HG03469 (cell line): ENCODE measurements around the gene HOXB9.

ENCODE experiments used
- ATAC-seq: cut with Tn5 transposase; IDR thresholded peaks from one replicate; pipeline ENCODE4 v1.9.1; 2021; ENCODE audit warnings: mild to moderate bottlenecking, moderate library complexity, moderate number of reproducible peaks; ENCODE audit not compliant: unreplicated experiment

HOXB9 gene

DNA sequence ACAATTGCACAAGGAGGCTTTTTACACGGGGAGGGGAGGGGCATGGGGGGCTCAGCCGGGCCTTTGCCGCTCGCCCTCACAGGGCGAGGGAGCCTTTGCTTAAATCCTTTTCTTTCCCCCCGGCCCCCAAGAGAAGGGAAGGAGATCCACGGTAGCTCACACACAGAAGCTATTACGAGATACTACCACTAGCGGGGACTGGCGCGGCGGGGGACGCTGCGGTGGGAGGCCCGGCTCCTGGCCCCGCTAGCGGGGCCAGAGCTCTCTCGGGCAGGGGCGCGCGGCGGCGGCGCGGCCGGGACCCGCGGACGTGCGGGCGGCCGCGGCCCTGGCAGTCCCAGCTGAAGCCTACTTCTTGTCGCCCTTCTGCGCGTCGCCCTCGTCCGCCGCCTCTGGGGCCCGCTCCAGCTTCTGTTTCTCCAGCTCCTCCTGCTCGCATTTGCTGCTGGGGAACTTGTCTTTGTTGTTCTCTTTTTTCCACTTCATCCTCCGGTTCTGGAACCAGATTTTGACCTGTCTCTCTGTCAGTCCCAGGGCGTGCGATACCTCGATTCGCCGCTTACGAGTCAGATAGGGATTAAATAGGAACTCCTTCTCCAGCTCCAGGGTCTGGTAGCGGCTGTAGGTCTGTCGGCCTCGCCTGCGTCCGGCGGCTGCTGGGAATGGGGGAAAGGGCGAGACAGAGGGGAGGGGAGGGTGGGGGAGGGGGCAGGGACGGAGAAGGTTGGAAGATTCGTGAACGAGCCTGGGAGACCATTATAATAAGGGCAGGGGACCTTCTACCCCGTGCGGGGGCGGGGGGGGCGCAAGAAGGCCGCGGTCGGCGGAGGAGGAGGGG lies 13.1 kb downstream of the HOXB9 start:
- ATAC-seq: no peak

DNA sequence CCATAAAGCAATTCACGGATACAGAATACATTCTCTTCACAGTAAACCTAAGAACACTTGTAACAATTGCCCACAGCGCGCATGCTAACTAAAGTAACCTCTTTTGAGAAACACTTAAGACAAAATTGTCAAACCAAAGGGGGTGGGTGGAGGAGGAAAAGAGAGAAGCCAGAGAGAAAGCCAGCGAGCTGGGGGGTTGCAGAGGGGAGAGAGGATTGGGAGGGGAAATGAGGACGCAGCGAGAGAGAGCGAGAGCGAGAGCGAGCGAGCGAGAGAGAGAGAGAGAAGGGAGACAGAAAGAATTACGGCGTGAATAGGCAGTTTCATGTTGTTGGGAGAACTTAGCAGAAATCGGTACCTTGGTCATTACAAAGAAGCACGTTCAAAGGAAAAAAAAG lies 13.7 kb downstream of the HOXB9 start:
- no peak for ATAC-seq

DNA sequence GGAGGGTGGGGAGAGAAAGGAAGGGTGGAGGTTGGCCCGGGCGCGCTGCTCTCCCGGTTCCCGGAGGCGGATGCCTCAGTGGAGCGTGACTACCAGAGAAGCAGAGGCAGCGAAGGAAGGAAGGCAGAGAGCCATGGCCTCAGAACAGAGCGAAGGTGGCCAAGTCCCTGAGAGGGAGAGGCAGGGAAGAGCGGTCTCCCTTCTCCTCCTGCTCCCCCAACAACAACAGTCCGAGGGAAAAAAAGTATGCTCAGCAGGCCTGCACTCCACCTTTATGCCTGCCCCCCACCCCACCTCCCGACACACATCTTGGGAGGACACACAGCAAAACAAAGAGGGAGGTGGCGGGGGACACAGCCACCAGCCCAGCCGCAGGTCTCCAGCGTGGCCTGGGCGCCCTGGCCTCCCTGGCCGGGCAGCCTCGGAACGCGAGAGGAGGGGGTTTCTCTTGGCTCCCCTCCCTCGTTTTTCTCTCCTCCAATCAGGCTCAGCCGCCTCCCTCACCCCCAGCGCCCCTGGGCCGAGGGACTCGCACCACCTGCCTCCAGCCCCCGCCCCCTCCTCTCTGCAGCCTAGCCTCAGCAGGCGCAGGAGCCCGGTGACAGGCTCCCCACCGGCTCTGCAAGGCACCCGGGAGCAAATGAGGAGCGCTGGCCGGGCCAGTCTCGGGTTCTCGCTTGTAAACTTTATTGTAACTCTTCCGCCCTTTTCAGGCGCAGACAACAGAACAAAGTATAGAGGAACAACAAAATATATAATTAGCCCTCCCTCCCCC lies 14.3 kb downstream of the HOXB9 start:
- no peak for ATAC-seq

DNA sequence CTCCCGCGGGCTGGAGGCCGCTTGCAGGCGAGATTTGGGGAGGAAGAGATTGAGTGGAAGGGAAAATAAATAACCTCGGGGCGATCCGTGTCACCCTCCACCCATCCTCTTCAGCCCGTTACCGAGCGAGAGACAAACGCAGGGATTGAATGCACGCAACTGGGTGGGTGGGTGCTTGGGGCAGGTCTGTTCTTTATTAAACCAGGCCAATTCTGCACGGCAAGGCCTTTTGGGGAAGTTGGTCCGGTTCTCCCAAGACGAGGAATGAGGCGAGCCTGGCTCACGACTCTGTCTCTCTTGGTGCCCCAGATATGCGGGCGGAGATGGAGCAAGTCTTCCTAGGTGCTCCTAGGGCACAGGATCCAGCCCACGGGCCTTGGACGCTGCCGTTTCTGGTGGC lies 14.9 kb downstream of the HOXB9 start:
- ATAC-seq: no peak

DNA sequence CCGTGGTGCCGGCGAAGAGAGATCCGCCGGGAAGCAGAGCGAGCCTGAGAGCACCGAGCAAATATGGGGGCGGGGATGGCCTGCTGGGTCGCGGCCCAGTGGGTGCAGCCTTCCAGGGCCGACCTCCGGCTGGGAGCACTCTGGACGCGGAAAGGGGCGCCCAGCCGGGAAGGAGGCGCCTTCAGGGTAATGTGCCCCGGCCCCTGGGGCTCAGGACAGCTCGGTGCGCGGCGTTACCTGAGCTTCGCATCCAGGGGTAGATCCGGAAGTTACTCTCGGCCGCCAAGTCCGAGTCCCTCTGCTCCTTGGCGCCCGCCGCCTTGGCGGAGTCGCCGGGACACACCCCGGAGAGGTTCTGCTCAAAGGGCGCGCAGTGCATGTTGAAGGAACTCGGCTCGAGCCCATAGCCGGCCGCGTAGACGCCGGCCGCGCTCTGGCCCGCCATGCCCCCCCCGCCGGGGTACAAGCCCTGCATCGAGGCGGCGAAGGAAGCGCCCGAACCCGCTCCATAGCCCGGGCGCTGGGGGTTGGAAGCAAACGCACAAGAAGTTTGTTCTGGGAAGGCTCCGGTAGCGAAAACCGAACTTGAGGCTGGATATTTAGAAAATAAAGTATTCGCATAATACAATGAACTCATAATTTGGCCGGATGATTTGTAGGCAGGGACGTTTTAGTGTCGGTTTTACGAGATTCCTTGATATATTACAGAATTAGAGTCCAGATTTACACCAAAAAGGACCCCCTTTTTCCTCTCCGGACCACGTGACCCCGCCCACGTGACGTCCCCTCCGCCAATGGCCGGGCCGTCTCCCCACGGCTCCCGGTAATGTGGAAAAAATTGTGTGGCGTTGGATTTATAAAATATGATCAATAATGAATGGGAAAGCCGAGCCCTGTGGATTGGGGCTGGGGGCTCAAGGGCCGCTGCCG lies 15.6 kb downstream of the HOXB9 start, which contains the start of gene HOXB7:
HOXB7 (minus strand) TSS at position 736 of the 930 bp plus-strand sequence; CDS start at position 637, 99 bp downstream.
- no peak for ATAC-seq

DNA sequence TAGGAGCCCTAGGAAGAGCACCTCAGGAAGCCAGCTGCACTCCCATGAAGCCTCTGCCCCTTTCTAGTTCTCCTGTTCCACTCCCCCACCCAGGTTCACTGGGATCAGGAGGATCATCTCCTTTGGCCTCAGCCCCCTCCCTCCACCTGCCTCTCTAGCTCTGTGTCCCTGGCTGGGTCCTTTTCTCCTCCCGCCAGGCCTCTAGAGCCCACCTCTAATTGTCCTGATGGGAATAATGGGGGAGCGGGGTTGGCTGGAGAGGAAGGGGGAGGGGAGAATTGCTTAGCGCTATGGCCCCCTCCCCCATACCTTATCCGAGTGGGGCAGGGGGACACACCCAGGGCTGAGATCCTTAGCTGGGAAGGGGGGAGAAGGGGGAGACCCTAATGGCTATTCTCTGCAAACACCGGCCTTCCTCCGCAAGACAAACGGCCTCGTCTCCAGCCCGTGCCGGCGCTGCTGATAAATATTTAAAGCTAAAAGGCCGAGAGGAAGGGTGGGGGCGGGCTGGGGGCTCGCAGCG lies 16.3 kb downstream of the HOXB9 start:
- no peak for ATAC-seq

DNA sequence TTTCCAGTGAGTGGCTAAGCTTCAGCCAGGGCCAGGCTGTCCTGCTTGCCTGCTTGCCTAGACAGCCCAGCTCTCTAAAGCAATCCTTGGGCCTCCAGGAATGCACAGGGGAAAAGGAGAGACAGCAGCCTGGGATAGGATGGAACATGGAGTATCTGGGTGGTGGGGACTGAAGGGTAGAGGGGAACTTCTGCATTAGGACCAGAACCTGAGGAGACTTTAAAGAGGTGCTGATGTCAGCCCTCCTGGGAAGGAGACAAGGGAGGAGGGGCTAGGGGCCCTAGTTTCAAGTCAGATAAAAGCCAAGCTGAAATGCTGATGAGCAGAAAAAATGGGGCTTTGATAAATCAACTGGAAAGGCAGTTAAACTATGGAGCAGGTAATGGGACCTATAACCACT lies 17.1 kb downstream of the HOXB9 start:
- ATAC-seq: no peak

DNA sequence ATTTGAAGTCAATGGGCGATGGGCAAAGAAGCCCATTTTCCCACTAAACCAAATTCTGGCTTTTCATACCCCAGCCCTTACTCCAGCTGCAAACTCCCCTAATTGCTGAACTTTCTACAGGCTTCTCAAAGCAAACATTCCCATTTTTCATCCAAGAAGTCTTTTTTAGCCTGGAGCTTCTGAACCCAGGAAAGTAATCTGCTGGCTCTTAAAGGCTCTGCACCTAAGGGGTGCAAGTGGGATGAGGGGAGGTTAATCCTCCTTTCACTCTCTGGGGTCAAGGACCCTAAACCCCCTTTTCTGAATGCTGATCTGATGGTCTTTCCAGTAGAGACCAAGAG lies 17.7 kb downstream of the HOXB9 start:
- ATAC-seq: no peak

DNA sequence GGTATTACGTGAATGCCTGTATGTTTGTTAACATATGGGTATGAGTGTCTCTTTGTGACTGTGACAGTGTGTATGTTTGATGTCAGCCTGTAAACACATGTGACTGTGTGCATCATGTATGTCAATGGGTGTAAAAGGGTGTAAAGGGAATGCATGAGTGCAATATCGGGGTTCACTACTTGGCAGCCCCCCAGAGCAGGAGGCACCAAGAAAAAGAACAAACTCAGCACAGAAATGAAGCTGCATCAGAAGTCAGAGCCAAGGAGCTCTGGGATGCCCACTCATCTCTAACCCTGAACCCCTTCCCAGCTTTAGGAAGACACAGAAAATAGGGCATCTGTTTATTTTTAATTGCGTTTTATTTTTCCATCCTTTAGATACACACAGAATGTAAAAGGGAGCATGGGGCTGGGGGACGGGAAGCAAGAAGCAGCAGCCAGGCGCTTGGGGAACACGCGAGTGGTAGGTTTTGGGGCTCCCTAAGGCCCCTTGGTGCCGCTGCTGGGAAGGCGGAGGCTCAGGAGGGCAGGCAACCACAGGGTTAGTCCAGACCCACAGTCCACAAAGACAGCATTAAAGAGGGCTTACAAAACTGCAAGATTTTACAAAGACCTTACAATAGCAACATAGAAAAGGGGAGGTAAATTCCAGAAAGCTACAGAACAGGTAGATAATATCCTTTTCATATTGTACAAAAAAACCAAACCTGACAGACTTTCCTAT lies 19.1 kb downstream of the HOXB9 start:
- ATAC-seq: no peak

DNA sequence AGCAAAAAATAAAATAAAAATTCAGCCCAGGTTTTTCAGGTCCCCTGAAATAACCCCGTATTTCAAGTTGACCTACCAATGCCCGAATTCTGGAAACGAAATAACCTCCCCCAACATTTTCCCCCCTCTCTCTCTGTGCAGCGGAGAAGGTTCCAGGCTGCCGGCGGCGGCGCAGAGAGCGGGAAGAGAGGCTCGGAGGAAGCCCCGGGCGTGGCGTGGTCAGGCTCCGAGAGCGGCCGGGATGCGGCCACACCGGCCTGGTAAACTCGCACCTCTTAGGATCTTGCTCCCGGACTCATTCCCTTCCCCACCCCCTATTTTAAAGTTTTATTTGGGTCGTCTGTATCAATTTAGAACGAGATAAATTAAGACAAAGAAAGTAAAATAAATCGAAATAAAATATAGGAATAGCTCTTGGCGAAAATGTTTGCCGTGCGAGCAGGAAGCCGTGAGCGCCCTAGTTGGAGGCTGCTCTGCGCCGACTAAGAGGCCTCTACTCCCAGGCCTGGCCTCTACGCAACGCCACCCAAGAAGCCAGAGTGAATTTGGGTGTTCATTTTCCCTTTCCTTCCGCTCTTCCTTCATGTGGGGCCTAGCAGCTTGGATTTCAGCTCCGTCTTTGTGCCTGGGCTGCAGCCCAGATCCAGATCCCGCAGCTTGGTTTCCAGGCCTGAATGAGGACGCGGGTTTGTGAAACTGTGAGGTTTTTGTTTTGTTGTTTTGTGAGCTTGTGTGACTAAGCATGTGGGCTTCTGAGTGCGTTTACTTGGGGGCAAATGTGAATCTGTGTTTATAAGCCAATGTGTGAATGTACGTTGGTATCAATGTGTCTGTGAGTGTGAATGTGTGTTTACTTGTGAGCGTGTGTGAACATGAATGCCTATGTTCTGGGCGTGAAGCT lies 19.9 kb downstream of the HOXB9 start:
- no peak for ATAC-seq

DNA sequence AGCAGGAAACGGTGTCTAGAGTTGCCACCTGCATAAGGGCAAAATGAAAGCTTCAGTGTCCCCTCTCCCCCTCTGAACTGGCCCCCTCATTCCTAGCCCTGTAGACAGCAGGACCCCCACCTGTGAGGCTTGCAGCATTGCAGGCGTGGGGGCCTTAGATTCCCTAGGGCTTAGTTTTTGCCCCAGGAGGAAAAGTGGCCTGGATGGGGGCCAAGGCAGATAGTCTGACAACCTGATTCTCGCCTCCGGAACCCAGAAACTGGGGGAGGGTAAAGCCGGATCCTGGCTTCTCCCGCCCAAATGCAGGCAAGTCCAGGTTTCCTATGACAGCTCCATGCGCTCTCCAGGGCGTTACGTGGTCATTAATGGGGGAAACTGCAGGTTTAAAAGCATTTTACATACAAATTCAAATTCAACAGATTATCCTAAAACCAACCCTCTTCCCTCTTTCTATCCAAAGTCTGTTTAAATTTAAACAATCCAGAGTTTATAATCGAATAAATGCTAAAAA lies 20.7 kb downstream of the HOXB9 start:
- no peak for ATAC-seq

DNA sequence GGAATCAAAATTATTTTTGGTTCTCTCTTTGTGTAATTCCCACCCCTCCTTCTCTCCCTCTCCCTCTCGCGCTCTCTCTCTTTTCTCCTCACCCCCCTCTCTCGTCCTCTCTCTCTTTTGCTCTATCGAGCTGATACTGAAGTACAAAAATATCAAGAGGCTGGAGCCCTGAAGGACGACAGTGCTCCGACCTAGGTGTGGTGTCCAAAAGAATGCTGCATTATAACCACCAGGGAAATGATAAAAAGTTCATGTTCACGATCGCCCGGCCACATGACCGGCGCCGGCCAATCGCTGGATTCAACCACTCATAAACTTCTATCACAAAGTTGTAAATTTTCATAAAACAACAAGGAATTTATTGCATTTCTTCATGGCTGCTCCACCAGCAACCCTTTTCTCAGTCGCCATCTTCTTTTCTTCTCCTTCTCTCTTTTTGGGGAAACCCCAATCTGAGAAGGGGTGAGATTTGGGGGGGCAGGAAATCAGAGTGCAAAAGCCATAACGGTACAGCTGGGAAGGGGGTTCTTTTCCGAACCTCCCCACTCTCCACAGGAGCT lies 21.3 kb downstream of the HOXB9 start, which contains the start of gene HOXB6:
HOXB6 (minus strand) TSS at position 217 of the 560 bp plus-strand sequence. CDS start 6,836 bp downstream, outside the sequence.
- no peak for ATAC-seq

DNA sequence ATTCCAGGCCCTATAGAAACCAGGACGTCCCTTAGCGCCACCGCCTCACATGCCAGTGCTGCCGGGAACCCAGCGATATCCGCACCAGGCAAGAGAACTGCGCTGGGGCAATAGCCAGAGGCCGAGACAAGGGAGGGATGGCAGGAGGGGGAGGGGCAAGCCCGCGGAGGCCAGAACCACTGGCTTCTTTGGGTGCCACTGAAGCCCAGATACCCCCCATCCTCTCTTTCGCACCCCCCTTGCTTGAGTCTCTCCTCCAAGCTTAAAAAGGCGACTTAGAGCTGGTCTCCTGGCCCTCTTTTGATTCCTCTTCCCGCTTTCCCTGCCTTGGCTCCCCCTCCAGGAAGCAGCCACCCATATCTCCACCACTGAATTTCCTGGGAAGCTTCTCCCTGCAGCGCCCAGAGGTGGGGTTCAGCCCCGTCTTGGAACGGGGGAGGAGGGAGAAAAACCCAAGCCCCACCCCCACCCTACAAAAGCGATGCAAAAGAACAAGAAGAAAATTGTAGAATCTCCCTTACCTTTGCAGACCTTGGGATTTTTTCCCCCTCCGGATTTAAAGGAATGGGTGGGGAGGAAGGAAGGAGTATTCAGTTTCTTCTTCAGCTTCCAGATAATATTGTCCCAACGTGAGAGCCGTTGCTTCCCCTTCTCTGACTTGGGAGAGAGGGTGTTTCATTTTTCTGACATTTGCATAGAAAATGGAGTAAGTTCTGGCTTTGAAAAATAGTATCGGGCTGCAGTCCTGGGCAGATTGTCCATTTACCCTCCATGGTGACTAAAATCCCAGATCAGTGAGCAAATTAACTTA lies 22.0 kb downstream of the HOXB9 start:
- no peak for ATAC-seq

DNA sequence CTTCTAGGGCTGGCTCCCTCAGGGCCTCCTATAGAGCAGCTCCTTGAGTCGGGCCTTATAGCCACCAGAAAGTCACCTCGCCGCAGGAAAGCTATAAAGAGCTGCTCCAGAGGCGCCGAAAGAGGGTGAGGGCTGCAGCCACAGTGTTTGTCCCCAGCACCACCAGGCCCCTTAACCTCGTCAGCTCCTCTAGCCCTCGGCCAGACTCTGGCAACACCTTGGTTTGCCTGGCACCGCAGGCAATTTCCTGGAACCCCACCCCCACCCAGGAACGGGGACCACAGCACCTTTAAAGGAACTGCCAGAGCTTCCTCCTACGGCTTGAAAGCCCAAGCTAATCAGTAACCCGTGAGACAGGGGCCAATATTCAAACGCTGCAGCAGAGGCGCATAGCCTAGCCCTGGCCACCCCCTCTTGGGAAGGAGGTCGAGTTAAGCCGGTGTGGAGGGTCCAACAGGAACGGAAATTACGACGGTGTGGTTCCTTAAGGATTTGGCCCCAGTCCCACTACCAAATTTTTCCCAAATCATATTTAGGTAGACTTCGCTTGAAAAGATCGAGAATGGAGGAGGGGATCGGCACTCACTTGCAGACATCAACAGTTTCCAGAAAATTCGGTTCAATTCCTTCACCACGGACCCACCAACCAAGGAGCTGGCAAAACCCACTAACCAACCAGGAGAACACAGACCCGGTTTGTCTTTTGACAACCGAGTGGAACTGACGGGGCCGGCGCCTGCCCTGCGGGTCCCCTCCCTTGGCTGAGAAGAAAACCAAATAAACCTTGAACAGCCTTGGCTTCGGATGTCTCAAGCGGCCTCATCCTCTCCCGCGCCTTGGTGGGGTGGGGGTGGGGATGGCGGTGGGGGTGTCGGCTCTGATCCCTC lies 24.4 kb downstream of the HOXB9 start:
- no peak for ATAC-seq

DNA sequence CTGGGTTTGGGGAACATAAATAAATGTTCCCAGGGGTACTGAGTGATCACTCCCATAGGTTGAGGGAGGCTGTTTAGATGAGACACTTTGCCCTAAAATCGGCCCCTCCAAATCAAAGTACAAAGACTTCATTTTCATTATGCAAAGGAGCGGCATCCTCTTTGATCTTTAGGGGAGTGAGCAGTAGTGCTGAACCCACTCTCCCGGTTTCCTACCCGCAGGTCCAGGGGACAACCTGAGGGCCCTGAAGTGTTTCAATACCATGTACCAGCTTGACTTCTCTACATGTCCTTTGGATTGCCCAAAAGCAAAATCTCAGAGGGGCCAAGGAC lies 25.0 kb downstream of the HOXB9 start:
- ATAC-seq: no peak

DNA sequence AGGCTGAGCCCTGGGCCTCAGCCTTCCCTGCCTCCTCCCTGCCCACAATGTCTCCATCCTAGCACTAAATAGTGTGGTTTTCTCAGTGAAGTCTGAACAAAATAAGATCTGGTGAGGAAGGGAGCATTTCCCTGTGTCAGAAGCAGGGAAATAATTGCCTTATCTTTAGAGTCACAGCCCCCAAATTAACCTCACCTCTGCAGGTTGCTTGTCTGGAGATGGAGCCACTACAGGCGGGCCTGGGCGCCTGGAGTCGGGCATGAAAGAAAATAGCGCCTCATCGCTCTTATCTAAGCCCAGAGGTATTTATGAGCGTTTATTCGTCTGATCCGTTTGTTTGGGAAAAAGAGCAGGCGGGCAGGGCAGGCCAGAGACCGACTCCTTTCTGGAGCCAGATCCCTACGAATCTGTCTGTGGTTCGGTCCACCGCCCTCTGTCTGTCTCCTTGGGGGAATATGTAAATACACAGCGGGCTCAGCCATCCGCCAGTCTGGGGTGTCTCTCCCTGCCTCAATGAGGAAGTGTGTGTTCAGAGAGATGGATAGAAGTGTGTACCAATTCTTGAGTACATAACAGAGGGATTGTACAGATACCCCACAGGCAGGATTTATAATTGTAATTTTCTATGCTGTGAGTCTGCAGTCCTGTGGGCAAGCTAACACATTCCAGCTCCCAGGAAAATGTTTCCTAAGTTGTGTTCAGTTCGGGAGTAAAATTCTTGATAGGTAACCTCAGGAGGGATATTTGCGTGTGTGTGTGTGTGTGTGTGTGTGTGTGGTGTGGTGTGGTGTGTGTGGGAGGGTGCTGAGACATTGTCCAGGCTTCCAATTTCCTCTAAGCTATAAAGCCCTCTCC lies 25.7 kb downstream of the HOXB9 start:
- no peak for ATAC-seq
